ENCODE data around the gene ATG5. TPM values are rescaled to one million over a fixed set of nuclear protein-coding genes. Genes with fewer than 3 reads are reported as not detected.
A peak's percentile ranks its signal among the peaks of the same experiment; 100 is the strongest.

Gene ATG5
- total RNA-seq, 1 donor from 2014 or later, result 32.8 TPM

GRCh38 chr6:106192824-106193223, 132.7 kb downstream of the ATG5 start:
- Histone ChIP-seq H3K4me3 (ENCODE audit: low read depth, low read length) (no peak overlapping the region), H3K27me3 (ENCODE audit: control insufficient read depth, insufficient read depth, low read length) (no peaks in the 10 kb centered on the region), H3K36me3 (ENCODE audit: control insufficient read depth, insufficient read depth, low read length) (no peaks in the 10 kb centered on the region)
- peak; percentile 55 for DNase-seq (ENCODE audit: low read depth)
- TF ChIP-seq CTCF (IDR thresholded peaks at IDR 0.05; ENCODE audit: insufficient read depth, low read length, poor library complexity, severe bottlenecking), result no peak

DNA sequence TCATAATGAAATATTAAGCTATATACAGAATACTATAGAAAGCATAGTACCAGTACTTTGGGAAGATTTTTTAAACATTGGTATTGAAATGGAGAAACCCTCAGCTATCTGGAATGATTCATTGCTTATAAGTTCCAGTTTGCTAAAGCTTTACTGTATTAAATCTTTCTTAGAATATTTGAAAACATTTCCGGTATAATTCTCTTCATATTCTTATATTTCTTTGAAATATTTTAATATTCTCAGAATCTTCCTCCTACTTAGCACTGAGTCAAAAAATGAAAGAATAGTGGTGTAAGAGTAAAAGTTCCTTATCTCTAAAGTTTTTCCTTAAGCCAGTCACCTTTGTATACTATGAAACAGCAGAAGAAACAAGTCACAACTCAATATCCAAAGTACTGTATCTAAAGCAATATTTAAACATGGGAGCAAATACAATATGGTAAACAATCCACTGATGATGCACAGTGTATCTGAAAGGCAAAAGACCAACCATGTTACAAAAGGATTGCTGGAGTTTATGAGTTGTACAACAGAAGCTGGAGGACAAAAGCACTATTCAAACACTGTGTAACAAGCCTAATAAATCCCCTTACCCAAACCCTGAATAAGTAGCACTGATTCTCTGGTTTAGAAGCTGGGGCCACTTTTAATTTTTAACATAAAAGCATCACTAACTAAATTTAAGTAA, 137.3 kb downstream of the ATG5 start:
- Histone ChIP-seq H3K36me3 (ENCODE audit: control insufficient read depth, insufficient read depth, low read length) (no peaks in the 10 kb centered on the region), H3K27me3 (ENCODE audit: control insufficient read depth, insufficient read depth, low read length) (no peaks in the 10 kb centered on the region), H3K4me3 (ENCODE audit: low read depth, low read length) (no peak overlapping the region)
- no peak for TF ChIP-seq CTCF (IDR thresholded peaks at IDR 0.05; ENCODE audit: insufficient read depth, low read length, poor library complexity, severe bottlenecking)
- no peak for DNase-seq (ENCODE audit: low read depth)

DNA sequence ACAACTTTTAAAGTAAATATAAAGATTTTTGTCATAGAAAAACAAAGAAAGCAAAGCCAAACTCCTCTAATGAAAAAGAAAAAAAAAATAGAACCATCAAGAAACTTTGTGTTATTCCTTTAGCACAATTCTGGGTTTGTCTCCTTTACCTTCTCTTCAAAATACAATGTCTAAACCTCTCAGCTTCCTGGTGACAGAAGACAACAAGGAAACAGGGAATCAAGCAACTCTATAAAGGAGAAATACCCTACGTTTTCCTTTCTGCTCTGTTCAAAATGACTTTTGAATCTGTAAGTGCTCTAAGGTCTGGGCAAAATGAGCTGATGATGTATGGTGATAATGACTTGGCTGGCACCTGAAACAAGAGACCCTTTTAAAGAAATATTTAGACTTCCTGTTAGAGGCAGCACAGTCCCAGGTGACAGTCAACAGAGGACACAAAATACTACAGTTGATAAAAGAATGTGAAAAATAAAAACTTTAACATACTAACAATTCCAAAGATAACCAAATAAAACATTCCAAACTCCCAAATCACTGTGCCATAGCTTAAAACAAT, 138.1 kb downstream of the ATG5 start:
- DNase-seq (ENCODE audit: low read depth), result no peak
- no peak overlapping the region for H3K4me3 ChIP-seq (ENCODE audit: low read depth, low read length)
- TF ChIP-seq CTCF (IDR thresholded peaks at IDR 0.05; ENCODE audit: insufficient read depth, low read length, poor library complexity, severe bottlenecking), result no peak
- no peaks in the 10 kb centered on the region for H3K36me3 ChIP-seq (ENCODE audit: control insufficient read depth, insufficient read depth, low read length)
- no peaks in the 10 kb centered on the region for H3K27me3 ChIP-seq (ENCODE audit: control insufficient read depth, insufficient read depth, low read length)

DNA sequence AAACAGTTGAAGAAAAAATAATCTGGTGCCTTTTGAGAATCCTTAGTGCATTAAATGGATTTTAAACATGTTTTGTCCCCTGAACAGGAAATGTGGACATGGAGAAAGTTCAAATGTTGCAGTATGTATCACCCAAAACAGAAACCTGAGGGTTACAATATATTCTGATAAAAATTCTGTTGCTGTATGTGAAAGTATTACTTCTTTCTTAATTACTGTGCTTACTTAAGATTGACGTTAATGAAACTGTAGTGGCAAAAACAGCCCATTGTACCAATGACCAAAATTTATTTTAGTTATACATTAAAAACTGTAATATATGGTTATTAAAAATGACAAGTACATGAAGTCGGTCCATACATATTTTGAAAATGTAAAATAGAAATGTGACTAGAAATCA, 138.8 kb downstream of the ATG5 start:
- H3K4me3 ChIP-seq (ENCODE audit: low read depth, low read length), result no peak overlapping the region
- H3K27me3 ChIP-seq (ENCODE audit: control insufficient read depth, insufficient read depth, low read length), result no peaks in the 10 kb centered on the region
- no peak for TF ChIP-seq CTCF (IDR thresholded peaks at IDR 0.05; ENCODE audit: insufficient read depth, low read length, poor library complexity, severe bottlenecking)
- no peak for DNase-seq (ENCODE audit: low read depth)
- H3K36me3 ChIP-seq (ENCODE audit: control insufficient read depth, insufficient read depth, low read length), result no peaks in the 10 kb centered on the region

GRCh38 chr6:106186172-106186571, 139.4 kb downstream of the ATG5 start:
- TF ChIP-seq CTCF (IDR thresholded peaks at IDR 0.05; ENCODE audit: insufficient read depth, low read length, poor library complexity, severe bottlenecking), result no peak
- no peak overlapping the region for H3K4me3 ChIP-seq (ENCODE audit: low read depth, low read length)
- DNase-seq (ENCODE audit: low read depth), result no peak
- no peaks in the 10 kb centered on the region for H3K27me3 ChIP-seq (ENCODE audit: control insufficient read depth, insufficient read depth, low read length)
- no peaks in the 10 kb centered on the region for H3K36me3 ChIP-seq (ENCODE audit: control insufficient read depth, insufficient read depth, low read length)

DNA sequence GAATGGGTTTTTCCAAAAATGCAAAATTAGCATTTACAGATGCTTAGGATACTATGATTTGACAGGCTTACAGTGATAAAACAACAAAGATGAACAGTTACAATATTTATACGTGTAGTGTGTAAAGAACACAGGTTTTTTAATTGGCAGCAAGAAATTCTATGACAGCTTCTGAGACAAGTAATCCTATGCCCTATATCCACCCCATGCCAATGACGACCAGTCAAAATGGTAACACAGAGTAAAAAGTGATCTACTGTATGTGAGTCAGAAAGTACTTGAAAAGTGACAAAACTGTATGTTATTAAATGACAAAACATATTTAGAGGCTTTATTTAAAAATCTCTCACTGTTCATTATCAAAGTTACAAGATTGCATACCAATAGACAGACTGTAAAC, 139.9 kb downstream of the ATG5 start:
- H3K27me3 ChIP-seq (ENCODE audit: control insufficient read depth, insufficient read depth, low read length), result no peaks in the 10 kb centered on the region
- DNase-seq (ENCODE audit: low read depth), result no peak
- H3K4me3 ChIP-seq (ENCODE audit: low read depth, low read length), result no peak overlapping the region
- H3K36me3 ChIP-seq (ENCODE audit: control insufficient read depth, insufficient read depth, low read length), result no peaks in the 10 kb centered on the region
- TF ChIP-seq CTCF (IDR thresholded peaks at IDR 0.05; ENCODE audit: insufficient read depth, low read length, poor library complexity, severe bottlenecking), result no peak
